VCaP (cell line): ENCODE results near the gene NPB.

Experiments
- H3K27ac ChIP-seq: fragments of 450-650 bp; 2 replicates; pipeline ENCODE4 v1.5.1; 2017
- TF ChIP-seq, protein P1 (sequence below): fragments of 450-650 bp; conservative IDR thresholded peaks from 2 replicates; pipeline ENCODE4 v1.5.1; 2017; ENCODE audit warnings: mild to moderate bottlenecking, moderate library complexity

NPB gene

DNA sequence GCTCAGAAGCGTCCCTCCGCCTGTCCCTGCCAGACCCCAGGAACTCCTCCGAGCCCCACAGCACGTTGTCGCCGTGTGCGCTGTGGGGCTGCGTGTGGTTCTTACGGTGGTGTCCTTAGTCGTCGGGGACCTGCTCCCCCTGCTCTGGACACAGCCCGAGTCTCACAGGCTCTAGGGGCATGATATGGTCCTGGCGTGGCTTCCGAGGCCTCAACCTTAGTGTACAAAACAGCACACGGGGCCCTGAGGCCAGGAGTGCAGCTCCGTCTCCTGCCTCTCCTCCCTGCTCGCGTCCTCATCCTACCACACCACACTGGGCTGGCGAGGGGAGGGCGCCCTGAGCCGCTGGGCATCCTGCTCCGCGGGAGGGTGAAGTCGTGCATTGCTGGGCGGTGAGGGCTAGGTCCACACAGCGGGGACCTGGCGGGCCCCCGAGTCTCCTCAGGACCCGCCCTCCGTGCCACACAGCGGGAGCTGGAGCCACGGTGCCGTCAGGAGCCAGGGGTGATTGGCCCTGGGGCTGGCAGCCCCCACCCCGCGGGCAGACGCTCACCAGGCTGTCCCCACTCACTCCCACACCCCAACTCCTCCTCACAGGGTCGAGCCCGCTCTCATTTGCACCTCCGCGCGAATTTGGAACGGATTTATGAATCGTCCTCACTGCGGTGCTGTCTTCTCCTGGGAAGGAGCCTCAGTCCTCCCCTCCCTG lies 26.7 kb downstream of the NPB start:
- TF ChIP-seq, protein P1, sequence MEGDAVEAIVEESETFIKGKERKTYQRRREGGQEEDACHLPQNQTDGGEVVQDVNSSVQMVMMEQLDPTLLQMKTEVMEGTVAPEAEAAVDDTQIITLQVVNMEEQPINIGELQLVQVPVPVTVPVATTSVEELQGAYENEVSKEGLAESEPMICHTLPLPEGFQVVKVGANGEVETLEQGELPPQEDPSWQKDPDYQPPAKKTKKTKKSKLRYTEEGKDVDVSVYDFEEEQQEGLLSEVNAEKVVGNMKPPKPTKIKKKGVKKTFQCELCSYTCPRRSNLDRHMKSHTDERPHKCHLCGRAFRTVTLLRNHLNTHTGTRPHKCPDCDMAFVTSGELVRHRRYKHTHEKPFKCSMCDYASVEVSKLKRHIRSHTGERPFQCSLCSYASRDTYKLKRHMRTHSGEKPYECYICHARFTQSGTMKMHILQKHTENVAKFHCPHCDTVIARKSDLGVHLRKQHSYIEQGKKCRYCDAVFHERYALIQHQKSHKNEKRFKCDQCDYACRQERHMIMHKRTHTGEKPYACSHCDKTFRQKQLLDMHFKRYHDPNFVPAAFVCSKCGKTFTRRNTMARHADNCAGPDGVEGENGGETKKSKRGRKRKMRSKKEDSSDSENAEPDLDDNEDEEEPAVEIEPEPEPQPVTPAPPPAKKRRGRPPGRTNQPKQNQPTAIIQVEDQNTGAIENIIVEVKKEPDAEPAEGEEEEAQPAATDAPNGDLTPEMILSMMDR: no peak
- H3K27ac ChIP-seq: peak overlapping the region; percentile 90

DNA sequence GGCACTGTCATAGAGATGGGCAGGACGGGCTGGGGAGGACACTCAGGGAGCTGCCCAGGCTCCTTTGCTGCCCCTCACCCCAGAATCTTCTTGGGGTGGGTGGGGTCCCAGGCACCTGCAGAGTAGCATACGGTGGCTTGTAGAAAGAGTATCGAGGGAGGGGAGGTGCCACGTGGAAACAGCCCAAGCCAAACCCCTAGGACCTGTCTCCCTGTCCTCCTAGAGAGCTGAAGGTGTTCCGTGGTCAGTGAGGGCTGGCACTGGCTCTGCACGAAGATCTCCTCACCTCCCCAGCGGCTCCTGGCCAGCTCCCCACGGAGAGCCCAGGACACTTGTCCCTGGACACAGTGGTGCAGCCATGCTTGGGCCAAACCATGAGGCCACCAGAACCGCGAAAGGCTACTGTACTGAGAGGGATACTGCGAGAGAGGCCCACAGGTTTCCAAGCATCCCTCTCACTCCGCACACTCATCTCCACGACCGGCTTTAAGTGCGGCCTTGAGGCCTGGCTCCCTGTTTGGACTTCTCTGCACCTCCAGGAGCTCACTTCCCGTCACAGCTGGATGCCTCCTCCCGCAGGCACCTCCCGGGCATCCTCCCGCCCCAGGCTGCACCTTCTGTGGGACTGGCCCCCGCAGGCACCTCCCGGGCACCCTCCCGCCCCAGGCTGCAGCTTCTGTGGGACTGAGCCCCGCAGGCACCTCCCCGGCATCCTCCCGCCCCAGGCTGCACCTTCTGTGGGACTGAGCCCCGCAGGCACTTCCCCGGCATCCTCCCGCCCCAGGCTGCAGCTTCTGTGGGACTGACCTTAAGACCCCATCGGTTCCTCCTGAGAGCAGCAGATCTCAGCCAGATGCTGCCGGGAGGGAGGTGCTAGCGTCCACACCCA lies 27.5 kb downstream of the NPB start:
- H3K27ac ChIP-seq: peak overlapping the region; percentile 90
- TF ChIP-seq, protein P1: no peak

DNA sequence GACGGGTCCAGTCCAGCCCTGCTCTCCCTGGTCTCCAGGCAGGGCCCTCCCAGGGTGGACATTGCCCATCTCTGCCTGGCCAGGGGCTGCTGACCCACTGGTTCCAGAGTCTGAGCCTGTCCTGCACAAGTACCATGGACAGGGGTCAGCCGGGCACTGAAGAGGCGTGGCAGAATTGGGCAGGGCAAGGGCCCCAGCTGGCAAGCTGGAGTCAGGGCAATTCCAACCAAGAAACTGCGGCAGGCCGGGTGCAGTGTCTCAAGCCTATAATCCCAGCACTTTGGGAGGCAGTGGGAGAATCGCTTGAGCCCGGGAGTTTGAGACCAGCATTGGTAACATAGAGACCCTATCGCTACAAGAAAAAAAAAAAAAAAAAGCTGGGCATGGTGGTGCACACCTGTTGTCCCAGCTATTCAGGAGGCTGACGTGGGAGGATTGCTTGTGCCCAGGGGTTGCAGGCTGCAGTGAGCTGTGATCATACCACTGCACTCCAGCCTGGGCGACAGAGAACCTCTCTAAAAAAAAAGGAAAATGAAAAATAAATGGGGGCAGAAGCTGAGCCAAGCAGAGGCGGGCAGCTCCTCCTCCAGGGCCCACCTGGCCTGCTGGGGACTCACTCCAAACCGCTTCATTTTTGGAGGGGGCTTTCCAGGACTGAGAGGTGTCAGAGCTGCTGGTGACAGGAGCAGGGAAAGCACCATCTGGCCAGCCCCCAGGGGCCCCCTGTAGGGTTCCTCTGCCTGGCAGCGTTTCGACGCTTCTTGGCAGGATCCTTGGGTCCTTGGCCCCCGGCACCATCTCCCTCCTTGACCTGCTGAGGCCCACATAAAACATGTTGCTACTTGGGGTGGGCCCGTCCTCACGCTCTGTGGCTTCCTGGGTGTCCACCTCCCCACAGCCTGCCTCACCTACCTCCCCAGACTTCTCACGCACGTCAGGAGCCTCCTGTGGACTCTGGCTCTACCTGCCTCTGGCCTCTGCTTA lies 28.4 kb downstream of the NPB start:
- H3K27ac ChIP-seq: no peak overlapping the region
- TF ChIP-seq, protein P1: no peak

DNA sequence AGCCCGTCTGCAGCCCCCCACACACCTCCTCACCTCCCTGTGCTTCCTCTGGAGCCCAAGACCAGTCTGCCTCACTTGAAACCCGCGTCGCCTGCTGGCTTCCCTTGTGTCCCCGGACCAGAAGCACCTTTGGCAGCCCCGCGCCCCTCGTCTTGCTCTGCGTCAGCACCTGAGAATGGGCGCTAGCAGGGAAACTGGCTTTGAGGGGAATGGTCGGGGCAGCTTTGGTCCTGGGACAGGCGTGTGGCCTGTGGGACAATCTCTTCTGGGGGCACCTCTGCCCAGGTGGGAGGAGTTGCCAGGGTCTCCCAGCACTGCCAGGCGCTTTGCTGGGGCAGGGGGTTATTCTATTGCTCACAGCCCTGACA lies 29.1 kb downstream of the NPB start:
- TF ChIP-seq, protein P1: no peak
- H3K27ac ChIP-seq: no peak overlapping the region

DNA sequence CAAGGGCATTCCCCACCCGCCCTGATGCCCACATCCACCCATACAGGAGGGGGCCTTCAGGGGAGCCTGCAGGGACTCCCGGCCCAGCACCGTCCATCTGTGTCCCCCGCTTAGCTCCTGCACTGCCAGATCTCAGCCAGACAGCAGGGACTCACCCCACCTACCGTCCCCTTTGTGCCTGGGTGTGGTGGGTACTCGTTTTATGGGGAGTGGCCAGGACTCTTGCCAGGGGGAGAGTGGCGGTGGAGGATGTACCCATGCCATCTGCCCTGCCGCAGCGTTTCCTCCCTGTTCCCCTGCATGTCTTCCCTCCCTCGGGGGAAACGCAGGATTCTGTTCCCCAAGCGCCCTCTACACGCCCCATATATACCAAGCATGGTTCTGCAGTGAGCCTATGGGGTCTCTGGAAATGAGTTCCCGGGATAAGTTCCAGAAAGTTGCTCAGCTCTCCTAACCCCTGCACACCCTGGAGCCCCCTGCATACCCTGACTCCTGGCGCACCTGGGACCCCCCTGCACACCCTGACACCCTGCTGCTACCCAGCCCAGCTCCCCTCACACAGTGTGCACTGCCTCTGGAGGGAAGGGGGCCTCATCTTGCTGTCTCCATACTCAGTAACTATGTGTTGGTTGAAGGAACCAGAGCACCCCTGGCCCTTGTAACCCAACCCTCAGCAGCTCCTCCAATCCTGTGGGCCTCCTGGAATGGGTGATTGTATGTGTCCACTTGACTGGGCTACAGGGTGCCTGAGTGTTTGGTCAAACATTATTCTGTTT lies 29.7 kb downstream of the NPB start:
- TF ChIP-seq, protein P1: no peak
- H3K27ac ChIP-seq: no peak overlapping the region

DNA sequence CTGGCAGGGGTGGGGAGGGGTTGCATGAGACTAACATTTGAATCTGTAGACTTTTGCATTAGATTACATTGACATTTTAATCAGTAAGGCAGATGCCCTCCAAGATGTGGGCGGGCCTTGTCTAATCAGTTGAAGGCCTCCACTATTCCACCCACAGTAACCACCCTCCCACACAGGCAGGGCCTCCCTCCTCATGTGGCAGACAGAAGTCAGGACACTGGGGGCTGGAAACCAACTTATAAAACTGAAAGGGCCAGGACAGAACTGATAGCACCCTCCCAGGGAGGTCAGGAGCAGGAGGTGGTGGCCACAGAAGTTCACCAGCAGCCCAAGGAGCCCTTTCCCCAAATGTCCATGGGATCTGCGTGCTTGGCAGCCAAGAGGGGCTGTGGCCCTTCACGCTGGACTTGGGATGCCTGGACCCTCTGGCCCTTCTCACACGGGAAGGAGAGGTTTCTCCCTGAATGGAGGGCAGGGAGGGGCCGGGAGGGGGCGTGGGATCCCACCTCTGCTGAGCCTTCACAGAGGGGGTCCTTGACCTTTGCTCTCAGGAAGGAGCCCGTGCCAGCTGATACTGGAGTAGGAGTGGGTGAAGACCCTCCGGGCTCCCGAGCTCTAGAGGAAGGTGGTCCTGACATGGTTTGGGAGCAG lies 30.4 kb downstream of the NPB start:
- TF ChIP-seq, protein P1: no peak
- no peak overlapping the region for H3K27ac ChIP-seq
